GM12873 (cell line): ENCODE measurements around the gene AP2B1.

Source experiments
- CTCF ChIP-seq: IDR thresholded peaks from 2 replicates; pipeline ENCODE4 v1.5.1; 2012; ENCODE audit warnings: low read depth, mild to moderate bottlenecking, moderate library complexity, low read length, control low read depth; ENCODE audit not compliant: insufficient read depth; ENCODE audit errors: missing control alignments

AP2B1 gene

GRCh38 chr17:35710950-35711349, 123.8 kb downstream of the AP2B1 start:
- no peak for TF ChIP-seq CTCF

GRCh38 chr17:35713069-35713728, 126.1 kb downstream of the AP2B1 start:
- TF ChIP-seq CTCF: no peak

- no peak for TF ChIP-seq CTCF
Observed at GRCh38 chr17:35714988-35715387, 127.9 kb downstream of the AP2B1 start.

GRCh38 chr17:35715416-35715815, 128.3 kb downstream of the AP2B1 start:
- no peak for TF ChIP-seq CTCF

- no peak for TF ChIP-seq CTCF
Observed at GRCh38 chr17:35716173-35716572, 129.1 kb downstream of the AP2B1 start.

GRCh38 chr17:35716897-35717465, 129.9 kb downstream of the AP2B1 start:
- TF ChIP-seq CTCF: no peak

GRCh38 chr17:35717475-35717874, 130.4 kb downstream of the AP2B1 start:
- no peak for TF ChIP-seq CTCF

GRCh38 chr17:35723735-35724134, 136.6 kb downstream of the AP2B1 start:
- no peak for TF ChIP-seq CTCF
